Choroid plexus epithelial cell (primary cell): ENCODE results near the gene ADCY3.

ENCODE experiments used
- DNase-seq: peaks from one replicate; pipeline ENCODE4 v3.0.0-alpha.2; 2010; ENCODE audit warnings: low read depth
- H3K4me3 ChIP-seq: 2 replicates; pipeline ENCODE4 v1.5.1; 2011; ENCODE audit warnings: low read depth, mild to moderate bottlenecking, control low read depth, low read length, moderate library complexity
- TF ChIP-seq, protein P1 (sequence below): conservative IDR thresholded peaks from 2 replicates; pipeline ENCODE4 v1.5.1; 2011; ENCODE audit warnings: low read depth, mild to moderate bottlenecking, control low read depth, inconsistent platforms, low read length, moderate library complexity

The ADCY3 gene

DNA sequence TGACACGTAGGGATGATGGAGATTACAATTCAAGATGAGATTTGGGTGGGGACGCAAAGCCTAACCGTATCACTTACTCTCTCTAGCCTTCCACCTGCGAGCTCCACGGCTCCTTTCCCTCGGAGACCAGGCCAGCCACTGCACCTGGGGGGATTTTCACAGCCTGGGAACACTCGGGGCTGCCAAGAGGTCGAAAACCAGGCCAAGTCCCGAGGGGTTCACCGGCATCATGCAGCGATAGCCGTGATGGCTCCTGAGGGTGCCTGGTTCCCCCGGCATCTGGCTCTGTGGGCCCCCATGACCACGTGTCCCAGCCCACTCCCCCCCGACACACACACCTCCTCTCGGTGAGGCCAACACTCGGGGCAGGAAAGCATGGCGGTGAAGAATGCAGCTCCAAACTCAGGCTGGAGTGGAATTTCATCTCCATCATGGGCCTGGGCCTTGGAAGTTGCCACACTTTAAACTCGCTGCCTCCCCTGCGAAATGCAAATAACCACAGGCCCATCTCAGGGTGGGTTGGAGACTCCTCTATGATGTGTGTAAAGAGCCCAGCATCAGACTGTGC, 32.6 kb downstream of the ADCY3 start:
- TF ChIP-seq, protein P1, sequence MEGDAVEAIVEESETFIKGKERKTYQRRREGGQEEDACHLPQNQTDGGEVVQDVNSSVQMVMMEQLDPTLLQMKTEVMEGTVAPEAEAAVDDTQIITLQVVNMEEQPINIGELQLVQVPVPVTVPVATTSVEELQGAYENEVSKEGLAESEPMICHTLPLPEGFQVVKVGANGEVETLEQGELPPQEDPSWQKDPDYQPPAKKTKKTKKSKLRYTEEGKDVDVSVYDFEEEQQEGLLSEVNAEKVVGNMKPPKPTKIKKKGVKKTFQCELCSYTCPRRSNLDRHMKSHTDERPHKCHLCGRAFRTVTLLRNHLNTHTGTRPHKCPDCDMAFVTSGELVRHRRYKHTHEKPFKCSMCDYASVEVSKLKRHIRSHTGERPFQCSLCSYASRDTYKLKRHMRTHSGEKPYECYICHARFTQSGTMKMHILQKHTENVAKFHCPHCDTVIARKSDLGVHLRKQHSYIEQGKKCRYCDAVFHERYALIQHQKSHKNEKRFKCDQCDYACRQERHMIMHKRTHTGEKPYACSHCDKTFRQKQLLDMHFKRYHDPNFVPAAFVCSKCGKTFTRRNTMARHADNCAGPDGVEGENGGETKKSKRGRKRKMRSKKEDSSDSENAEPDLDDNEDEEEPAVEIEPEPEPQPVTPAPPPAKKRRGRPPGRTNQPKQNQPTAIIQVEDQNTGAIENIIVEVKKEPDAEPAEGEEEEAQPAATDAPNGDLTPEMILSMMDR: no peak
- DNase-seq: no peak
- H3K4me3 ChIP-seq: no peak overlapping the region

GRCh38 chr2:24886691-24887304, 33.2 kb downstream of the ADCY3 start:
- TF ChIP-seq, protein P1: no peak
- DNase-seq: no peak
- H3K4me3 ChIP-seq: no peak overlapping the region

DNA sequence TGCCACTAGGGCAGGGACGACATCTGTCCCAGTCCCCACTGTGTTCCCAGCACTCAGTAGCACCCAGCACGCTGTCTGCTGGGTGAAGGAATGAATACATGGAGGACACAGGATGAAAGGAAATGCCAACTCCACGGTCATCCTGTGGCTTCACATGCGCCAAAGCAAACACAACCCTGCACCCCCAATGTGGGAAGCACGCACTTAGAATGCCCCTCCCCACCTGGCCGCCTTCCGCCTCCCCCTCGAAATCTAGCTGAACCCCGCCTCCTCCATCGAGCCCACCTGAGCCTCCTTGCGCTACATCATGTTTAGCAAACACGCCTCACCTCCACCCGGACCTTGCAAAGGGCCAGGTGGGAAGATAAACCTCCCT, 33.9 kb downstream of the ADCY3 start:
- TF ChIP-seq, protein P1: no peak
- DNase-seq: no peak
- no peak overlapping the region for H3K4me3 ChIP-seq

DNA sequence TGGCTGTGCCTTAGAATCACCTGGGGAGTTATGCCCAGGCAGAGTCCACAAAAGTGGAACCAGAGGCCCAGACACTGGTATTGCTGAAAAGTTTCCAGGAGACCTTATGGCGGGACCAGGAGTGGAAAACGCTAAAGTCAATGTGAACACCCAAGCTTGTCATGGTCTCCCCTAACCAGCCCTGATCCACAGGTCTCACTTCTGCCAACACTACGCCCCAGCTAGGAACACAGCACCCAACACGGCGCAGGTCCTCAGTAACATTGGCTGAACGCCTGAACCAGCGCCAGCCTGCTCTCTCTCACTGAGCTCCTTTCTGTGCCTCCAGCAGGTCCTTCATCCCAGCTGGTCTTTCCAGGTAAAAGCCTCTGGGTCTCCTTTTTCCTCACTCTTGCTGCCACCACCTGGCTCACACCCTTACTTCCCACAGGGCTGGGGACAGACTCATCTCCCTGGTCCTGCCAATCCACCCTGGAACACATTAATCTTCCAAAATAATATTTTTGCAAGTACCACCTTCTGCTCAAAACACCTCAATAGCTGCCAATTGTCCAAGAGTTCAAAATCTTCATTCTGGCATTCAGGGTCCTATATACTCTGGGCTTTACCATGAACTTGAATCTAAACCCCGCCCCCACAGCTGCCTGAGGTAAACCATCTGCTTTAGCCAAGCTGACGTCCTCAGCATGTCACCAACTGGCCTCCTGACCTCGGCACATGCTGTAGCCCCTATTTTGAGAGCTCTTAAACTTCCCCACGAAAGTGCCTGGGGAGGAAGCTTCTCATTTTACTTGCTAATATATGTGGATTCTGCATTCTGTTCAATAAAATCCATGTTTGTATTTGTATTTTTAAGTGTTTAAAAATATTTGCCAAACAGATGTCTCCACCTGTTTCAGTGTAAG, 34.6 kb downstream of the ADCY3 start:
- no peak for DNase-seq
- TF ChIP-seq, protein P1: no peak
- H3K4me3 ChIP-seq: no peak overlapping the region

DNA sequence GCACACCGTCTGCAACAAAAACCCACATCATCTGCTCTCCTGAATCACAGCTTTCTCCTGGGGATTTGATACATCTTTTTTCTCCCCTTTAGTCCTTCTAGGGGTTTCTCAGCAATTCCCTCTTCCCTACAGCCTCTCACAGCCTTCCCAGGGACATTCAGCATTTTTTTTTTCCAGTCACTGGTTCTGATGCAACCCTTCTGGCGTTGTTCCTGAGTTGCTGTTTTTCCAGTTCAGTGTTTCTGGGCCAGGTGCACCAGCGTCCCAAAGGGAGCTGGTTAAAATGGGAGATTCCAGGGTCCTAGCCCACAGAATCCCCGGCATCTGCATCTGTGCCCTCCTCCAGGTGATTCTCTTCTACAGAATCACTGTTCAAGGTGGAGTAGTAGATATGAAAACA, 36.1 kb downstream of the ADCY3 start:
- TF ChIP-seq, protein P1: no peak
- no peak overlapping the region for H3K4me3 ChIP-seq
- peak; percentile 32 for DNase-seq

- TF ChIP-seq, protein P1: peak; percentile 25
- no peak overlapping the region for H3K4me3 ChIP-seq
- no peak for DNase-seq
These were observed 38.4 kb downstream of the ADCY3 start for GRCh38 chr2:24881623-24882022.
